SU-DHL-6 (cell line): ENCODE results near the gene TEKT3.

Source experiments
- H2AFZ ChIP-seq: fragments of 200-600 bp; sonication (generic); 2 replicates; pipeline ENCODE4 v1.6.1; 2014; ENCODE audit warnings: low read depth, mild to moderate bottlenecking, moderate library complexity, mixed read lengths, antibody characterized with exemption, low read length; ENCODE audit not compliant: severe bottlenecking
- H3F3A ChIP-seq: fragments of 200-600 bp; shearing (Covaris generic); 2 replicates; pipeline ENCODE4 v1.6.0; 2016; ENCODE audit warnings: antibody characterized with exemption, mild to moderate bottlenecking; ENCODE audit not compliant: insufficient read depth
- H3K27ac ChIP-seq: fragments of 200-600 bp; sonication (generic); 2 replicates; pipeline ENCODE4 v1.5.1; 2016; ENCODE audit warnings: low read depth, mild to moderate bottlenecking, low read length, moderate library complexity, mixed read lengths
- H3K27me3 ChIP-seq: fragments of 200-600 bp; sonication (generic), shearing (Covaris generic); 2 replicates; pipeline ENCODE4 v1.6.0; 2014; ENCODE audit warnings: mild to moderate bottlenecking, low read length
- H3K36me3 ChIP-seq: fragments of 200-600 bp; sonication (generic); 2 replicates; pipeline ENCODE4 v1.6.1; 2014; ENCODE audit warnings: mild to moderate bottlenecking, low read length, mixed read lengths
- H3K4me2 ChIP-seq: fragments of 300-600, 200-600 bp; shearing (Covaris generic), sonication (generic); 2 replicates; pipeline ENCODE4 v1.6.0; 2014; ENCODE audit warnings: low read length, low read depth, mild to moderate bottlenecking; ENCODE audit not compliant: poor library complexity, severe bottlenecking
- H3K4me3 ChIP-seq: fragments of 200-600 bp; sonication (generic); 2 replicates; pipeline ENCODE4 v1.5.1; 2014; ENCODE audit warnings: antibody characterized with exemption, low read length, mild to moderate bottlenecking, mixed read lengths; ENCODE audit not compliant: insufficient read depth, poor library complexity, severe bottlenecking
- H3K79me2 ChIP-seq: fragments of 200-600 bp; sonication (generic); 2 replicates; pipeline ENCODE4 v1.6.1; 2014; ENCODE audit warnings: mild to moderate bottlenecking, low read length, moderate library complexity; ENCODE audit not compliant: insufficient read depth
- H3K9ac ChIP-seq: fragments of 200-600 bp; sonication (generic); 2 replicates; pipeline ENCODE4 v1.7.0; 2014; ENCODE audit warnings: mild to moderate bottlenecking, low read length
- H3K9me2 ChIP-seq: fragments of 200-600 bp; sonication (generic); replicated peaks from 2 replicates; pipeline ENCODE4 v1.6.1; 2014; ENCODE audit warnings: low read length; ENCODE audit not compliant: insufficient read depth
- H3K9me3 ChIP-seq: fragments of 200-600 bp; sonication (generic); 2 replicates; pipeline ENCODE4 v1.6.1; 2014; ENCODE audit warnings: low read length, mixed read lengths; ENCODE audit not compliant: insufficient read depth
- H4K20me1 ChIP-seq: fragments of 200-600 bp; sonication (generic); 2 replicates; pipeline ENCODE4 v1.6.1; 2014; ENCODE audit warnings: low read depth, mild to moderate bottlenecking, antibody characterized with exemption, low read length, moderate library complexity, mixed read lengths
- CTCF ChIP-seq: fragments of 200-600 bp; sonication (generic); IDR thresholded peaks from one replicate; pipeline ENCODE4 v1.5.1; 2017; ENCODE audit warnings: antibody characterized with exemption, mild to moderate bottlenecking, low read length, moderate library complexity; ENCODE audit not compliant: insufficient read depth, poor library complexity, severe bottlenecking
- EZH2phosphoT487 ChIP-seq: fragments of 200-600 bp; sonication (generic), shearing (Covaris generic); conservative IDR thresholded peaks from 2 replicates; pipeline ENCODE4 v1.6.1; 2018; ENCODE audit warnings: mild to moderate bottlenecking, antibody characterized with exemption, low read length, moderate library complexity, mixed read lengths

The TEKT3 gene

GRCh38 chr17:15346066-15346595 is 4.7 kb upstream of the TEKT3 start:
- Histone ChIP-seq H3K9ac (no peak overlapping the region), H3K4me3 (no peak overlapping the region)
- TF ChIP-seq CTCF (no peak), EZH2phosphoT487 (no peak)

GRCh38 chr17:15343749-15344148 is 2.4 kb upstream of the TEKT3 start:
- Histone ChIP-seq H3K27me3 (no peaks in the 10 kb centered on the region), H3K79me2 (no peaks in the 10 kb centered on the region), H3K9me2 (no peaks in the 10 kb centered on the region), H3K27ac (no peak overlapping the region), H3K9ac (no peak overlapping the region), H3K4me3 (no peak overlapping the region), H3F3A (no peaks in the 10 kb centered on the region), H4K20me1 (no peaks in the 10 kb centered on the region), H3K9me3 (no peaks in the 10 kb centered on the region), H3K36me3 (no peaks in the 10 kb centered on the region), H3K4me2 (no peak overlapping the region), H2AFZ (no peak overlapping the region)
- TF ChIP-seq CTCF (no peak), EZH2phosphoT487 (no peak)

More at GRCh38 chr17:15346066-15346595, 4.7 kb upstream of the TEKT3 start:
- Histone ChIP-seq H2AFZ (no peak overlapping the region), H3F3A (no peaks in the 10 kb centered on the region), H3K27me3 (no peaks in the 10 kb centered on the region), H3K9me2 (no peaks in the 10 kb centered on the region), H4K20me1 (no peaks in the 10 kb centered on the region), H3K4me2 (no peak overlapping the region), H3K27ac (no peak overlapping the region), H3K9me3 (no peaks in the 10 kb centered on the region), H3K36me3 (no peaks in the 10 kb centered on the region), H3K79me2 (no peaks in the 10 kb centered on the region)

GRCh38 chr17:15342460-15342859 is 1.1 kb upstream of the TEKT3 start:
- H2AFZ ChIP-seq = no peak overlapping the region
- TF ChIP-seq CTCF = no peak
- TF ChIP-seq EZH2phosphoT487 = no peak
- H3K9ac ChIP-seq = no peak overlapping the region
- no peak overlapping the region for H3K4me3 ChIP-seq
- H3K9me3 ChIP-seq = no peaks in the 10 kb centered on the region
- no peak overlapping the region for H3K4me2 ChIP-seq
- no peaks in the 10 kb centered on the region for H3K36me3 ChIP-seq
- no peaks in the 10 kb centered on the region for H4K20me1 ChIP-seq
- no peaks in the 10 kb centered on the region for H3K9me2 ChIP-seq
- no peaks in the 10 kb centered on the region for H3F3A ChIP-seq
- no peaks in the 10 kb centered on the region for H3K79me2 ChIP-seq
- H3K27me3 ChIP-seq = no peaks in the 10 kb centered on the region
- no peak overlapping the region for H3K27ac ChIP-seq
